Measurements from ENCODE around the gene PRR20B. TPM values are rescaled to one million over a fixed set of nuclear protein-coding genes. Genes with fewer than 3 reads are reported as not detected.
"Not testable (repeated sequence)": the region's sequence is repeated elsewhere in the genome, so short reads cannot be mapped to it uniquely, and the experiment has no call there.

The PRR20B gene
- total and polyA plus RNA-seq, 2 donors from 2014 or later = not detected

- H3K4me1 ChIP-seq (ENCODE audit: control insufficient read depth in 2 of 3, insufficient read depth in 2 of 3, low read depth in 1 of 3, low read length in 3 of 3); H3K9me3 ChIP-seq (ENCODE audit: control insufficient read depth in 2 of 3, insufficient read depth in 1 of 3, low read length in 3 of 3); H3K36me3 ChIP-seq (ENCODE audit: control insufficient read depth in 2 of 3, insufficient read depth in 3 of 3, low read length in 3 of 3); H3K27ac ChIP-seq (ENCODE audit: low read depth in 2 of 2, low read length in 2 of 2); H3K4me3 ChIP-seq (ENCODE audit: low read length in 3 of 3); H3K9ac ChIP-seq (ENCODE audit: low read length in 3 of 3); intact Hi-C loops (cut with DNase I); H3K27me3 ChIP-seq (ENCODE audit: control insufficient read depth, insufficient read depth, low read length); FAIRE-seq; DNase-seq: not testable (repeated sequence)
Measured at GRCh38 chr13:57153761-57154160, 6.5 kb downstream of the PRR20B start, which contains the start of gene PRR20C. Gene PRR20C (plus strand): TSS chr13:57154061. CDS start chr13:57154448, 387 bp downstream.

DNA sequence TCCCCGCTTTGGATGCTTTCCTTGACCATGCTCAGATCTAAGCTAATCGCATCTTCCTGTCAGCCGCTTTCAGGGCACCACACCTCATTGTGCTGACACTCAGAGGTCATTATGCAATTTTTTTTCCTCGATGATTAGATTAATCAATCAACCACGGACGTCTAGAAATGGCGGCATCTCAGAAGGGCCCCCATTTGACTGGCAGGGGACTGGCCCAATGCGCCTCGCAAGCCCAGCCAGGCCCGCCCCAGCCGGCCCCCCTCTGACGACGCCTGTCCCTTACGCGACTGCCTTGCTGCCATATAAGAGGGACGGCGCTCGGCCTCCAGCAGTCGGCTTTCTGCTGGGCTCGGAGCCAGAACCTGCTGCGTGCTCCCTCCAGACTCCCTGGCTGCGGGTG lies 13.0 kb downstream of the PRR20B start, which contains the start of gene PRR20D:
Gene PRR20D (plus strand): TSS at position 301 of the 400 bp plus-strand sequence. CDS start 387 bp downstream, outside the sequence.
- H3K4me1 ChIP-seq (ENCODE audit: control insufficient read depth in 2 of 3, insufficient read depth in 2 of 3, low read depth in 1 of 3, low read length in 3 of 3); H3K27ac ChIP-seq (ENCODE audit: low read depth in 2 of 2, low read length in 2 of 2); H3K36me3 ChIP-seq (ENCODE audit: control insufficient read depth in 2 of 3, insufficient read depth in 3 of 3, low read length in 3 of 3); FAIRE-seq; H3K9me3 ChIP-seq (ENCODE audit: control insufficient read depth in 2 of 3, insufficient read depth in 1 of 3, low read length in 3 of 3); intact Hi-C loops (cut with DNase I); H3K9ac ChIP-seq (ENCODE audit: low read length in 3 of 3); DNase-seq; H3K4me3 ChIP-seq (ENCODE audit: low read length in 3 of 3); H3K27me3 ChIP-seq (ENCODE audit: control insufficient read depth, insufficient read depth, low read length): not testable (repeated sequence)

GRCh38 chr13:57166897-57167296 lies 19.6 kb downstream of the PRR20B start, which contains the start of gene PRR20E:
Gene PRR20E (plus strand): TSS chr13:57167197. CDS start chr13:57167584, 387 bp downstream.
- FAIRE-seq; intact Hi-C loops (cut with DNase I); H3K4me1 ChIP-seq (ENCODE audit: control insufficient read depth in 2 of 3, insufficient read depth in 2 of 3, low read depth in 1 of 3, low read length in 3 of 3); DNase-seq; H3K27ac ChIP-seq (ENCODE audit: low read depth in 2 of 2, low read length in 2 of 2); H3K27me3 ChIP-seq (ENCODE audit: control insufficient read depth, insufficient read depth, low read length); H3K36me3 ChIP-seq (ENCODE audit: control insufficient read depth in 2 of 3, insufficient read depth in 3 of 3, low read length in 3 of 3); H3K9ac ChIP-seq (ENCODE audit: low read length in 3 of 3); H3K4me3 ChIP-seq (ENCODE audit: low read length in 3 of 3); H3K9me3 ChIP-seq (ENCODE audit: control insufficient read depth in 2 of 3, insufficient read depth in 1 of 3, low read length in 3 of 3): not testable (repeated sequence)

DNA sequence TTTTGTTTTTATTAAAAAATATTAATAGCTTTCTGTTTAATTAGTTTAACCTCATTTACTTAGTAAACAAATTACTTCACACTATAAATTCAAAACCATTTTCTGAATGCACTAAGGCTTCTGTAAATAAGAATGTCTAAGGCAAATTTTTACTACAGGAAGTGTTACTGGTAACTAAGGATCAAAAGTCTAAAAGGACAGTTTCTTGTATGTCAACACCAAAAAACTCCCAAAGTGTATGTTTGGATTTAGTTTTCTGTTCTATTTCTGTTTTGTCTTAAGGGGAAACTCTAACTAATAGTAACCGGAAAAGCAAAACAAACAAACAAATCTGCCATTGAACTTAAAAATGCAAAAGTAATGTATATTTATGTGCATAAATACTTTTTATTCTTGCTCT lies 44.4 kb downstream of the PRR20B start:
- Histone ChIP-seq H3K4me1 (ENCODE audit: control insufficient read depth in 2 of 3, insufficient read depth in 2 of 3, low read depth in 1 of 3, low read length in 3 of 3) (no peaks in the 10 kb centered on the region), H3K36me3 (ENCODE audit: control insufficient read depth in 2 of 3, insufficient read depth in 3 of 3, low read length in 3 of 3) (no peaks in the 10 kb centered on the region), H3K9ac (ENCODE audit: low read length in 3 of 3) (no peak overlapping the region), H3K9me3 (ENCODE audit: control insufficient read depth in 2 of 3, insufficient read depth in 1 of 3, low read length in 3 of 3) (no peaks in the 10 kb centered on the region), H3K4me3 (ENCODE audit: low read length in 3 of 3) (no peak overlapping the region), H3K27me3 (ENCODE audit: control insufficient read depth, insufficient read depth, low read length) (no peaks in the 10 kb centered on the region), H3K27ac (ENCODE audit: low read depth in 2 of 2, low read length in 2 of 2) (no peak overlapping the region)
- no peak for FAIRE-seq
- intact Hi-C loops (cut with DNase I) = no loop called here
- TF ChIP-seq, protein P1, sequence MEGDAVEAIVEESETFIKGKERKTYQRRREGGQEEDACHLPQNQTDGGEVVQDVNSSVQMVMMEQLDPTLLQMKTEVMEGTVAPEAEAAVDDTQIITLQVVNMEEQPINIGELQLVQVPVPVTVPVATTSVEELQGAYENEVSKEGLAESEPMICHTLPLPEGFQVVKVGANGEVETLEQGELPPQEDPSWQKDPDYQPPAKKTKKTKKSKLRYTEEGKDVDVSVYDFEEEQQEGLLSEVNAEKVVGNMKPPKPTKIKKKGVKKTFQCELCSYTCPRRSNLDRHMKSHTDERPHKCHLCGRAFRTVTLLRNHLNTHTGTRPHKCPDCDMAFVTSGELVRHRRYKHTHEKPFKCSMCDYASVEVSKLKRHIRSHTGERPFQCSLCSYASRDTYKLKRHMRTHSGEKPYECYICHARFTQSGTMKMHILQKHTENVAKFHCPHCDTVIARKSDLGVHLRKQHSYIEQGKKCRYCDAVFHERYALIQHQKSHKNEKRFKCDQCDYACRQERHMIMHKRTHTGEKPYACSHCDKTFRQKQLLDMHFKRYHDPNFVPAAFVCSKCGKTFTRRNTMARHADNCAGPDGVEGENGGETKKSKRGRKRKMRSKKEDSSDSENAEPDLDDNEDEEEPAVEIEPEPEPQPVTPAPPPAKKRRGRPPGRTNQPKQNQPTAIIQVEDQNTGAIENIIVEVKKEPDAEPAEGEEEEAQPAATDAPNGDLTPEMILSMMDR (IDR thresholded peaks at IDR 0.05; ENCODE audit: borderline replicate concordance, extremely low read depth, insufficient read depth) = no peak
- no peak for DNase-seq

Other genes starting within 250 kb of the PRR20B start
- gene PRR20A, start 6.6 kb upstream of the PRR20B start, total RNA-seq = not detected
- not detected for gene PRR20A, start 6.6 kb upstream of the PRR20B start, polyA plus RNA-seq (ENCODE audit: insufficient read depth, low read depth, low replicate concordance)
- gene PRR20C, start 6.6 kb downstream of the PRR20B start, total RNA-seq = not detected
- gene PRR20C, start 6.6 kb downstream of the PRR20B start, polyA plus RNA-seq (ENCODE audit: insufficient read depth, low read depth, low replicate concordance) = not detected
- gene PRR20D, start 13.1 kb downstream of the PRR20B start, total RNA-seq = not detected
- gene PRR20D, start 13.1 kb downstream of the PRR20B start, polyA plus RNA-seq (ENCODE audit: insufficient read depth, low read depth, low replicate concordance) = not detected
- not detected for gene PRR20E, start 19.7 kb downstream of the PRR20B start, total RNA-seq
- not detected for gene PRR20E, start 19.7 kb downstream of the PRR20B start, polyA plus RNA-seq (ENCODE audit: insufficient read depth, low read depth, low replicate concordance)